Measurements from ENCODE around the gene CALHM1.
"Not testable (repeated sequence)": the region's sequence is repeated elsewhere in the genome, so short reads cannot be mapped to it uniquely, and the experiment has no call there.

CALHM1 gene

GRCh38 chr10:103458720-103459119, at the start of gene CALHM1:
Gene CALHM1, minus strand, starts transcription at chr10:103458900. Its CDS starts 149 bp downstream, at chr10:103458751.
- no peak for DNase-seq

- DNase-seq, result peak; percentile 34
Measured at GRCh38 chr10:103507235-103508191, 48.8 kb upstream of the CALHM1 start.

DNA sequence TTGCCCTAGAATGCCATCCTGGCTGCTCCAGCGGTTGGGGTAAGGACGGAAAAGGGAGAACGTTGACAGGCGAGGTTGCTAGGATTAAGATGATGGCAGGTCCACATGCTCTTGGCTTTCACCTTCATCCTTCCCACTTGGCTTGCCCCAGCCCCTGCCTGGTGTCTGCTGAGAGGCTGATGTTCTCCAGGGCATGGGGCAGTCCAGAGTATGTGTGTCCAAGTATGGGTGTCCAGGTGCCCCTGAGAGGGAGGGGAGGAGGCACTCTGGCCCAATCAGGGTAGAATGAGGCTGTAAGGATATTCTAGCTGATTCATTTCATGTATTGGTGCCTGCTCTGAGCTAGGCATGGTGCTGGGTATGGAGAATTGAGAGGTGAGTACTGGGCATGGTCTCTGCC, 47.4 kb upstream of the CALHM1 start:
- DNase-seq, result no peak

DNA sequence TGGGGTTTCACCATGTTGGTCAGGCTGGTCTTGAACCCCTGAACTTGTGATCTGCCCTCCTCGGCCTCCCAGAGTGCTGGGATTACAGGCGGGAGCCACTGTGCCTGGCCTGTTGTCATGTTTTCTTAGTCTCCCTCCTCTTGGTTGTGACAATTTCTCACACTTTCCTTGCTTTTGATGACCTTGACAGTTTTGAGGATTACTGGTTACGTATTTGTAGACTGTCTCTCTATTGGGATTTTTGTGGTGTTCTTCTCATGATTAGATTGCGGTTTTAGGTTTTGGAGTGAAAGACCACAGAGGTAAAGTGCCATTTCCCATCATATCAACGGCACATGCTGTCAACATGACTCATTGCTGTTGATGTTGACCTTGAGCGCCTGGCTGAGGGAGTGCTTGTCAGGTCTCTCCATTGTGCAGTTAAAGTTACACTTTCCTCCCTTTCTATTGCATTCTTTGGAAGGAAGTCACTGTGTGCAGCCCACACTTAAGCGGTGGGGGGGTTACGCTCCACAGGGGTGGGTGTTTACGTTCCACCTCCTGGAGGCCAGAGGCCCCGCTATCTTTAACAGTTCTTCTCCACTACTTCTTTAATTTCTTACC, 45.6 kb upstream of the CALHM1 start:
- no peak for DNase-seq

GRCh38 chr10:103503777-103504176, 45.1 kb upstream of the CALHM1 start:
- DNase-seq, result not testable (repeated sequence)

- no peak for DNase-seq
Measured at GRCh38 chr10:103502849-103503660, 44.4 kb upstream of the CALHM1 start.

DNA sequence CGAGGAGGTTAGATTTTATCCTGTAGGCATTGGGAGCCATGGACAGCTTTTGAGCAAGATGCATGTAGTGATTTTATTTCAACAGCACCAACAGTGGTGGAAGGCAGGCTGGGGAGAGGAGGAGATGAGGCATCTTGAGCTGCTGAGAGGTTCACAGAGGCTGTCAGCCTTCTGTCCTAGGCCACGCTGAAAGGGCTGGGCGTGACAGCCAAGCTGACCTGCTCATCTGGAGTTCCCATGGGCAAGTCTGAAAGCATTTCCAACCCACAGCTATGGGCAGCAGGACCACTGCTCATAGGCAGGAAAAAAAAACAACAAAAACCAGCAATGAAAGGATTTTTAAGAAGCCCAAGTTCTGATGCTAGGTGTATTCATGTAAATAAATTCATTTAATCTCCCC, 42.5 kb upstream of the CALHM1 start:
- DNase-seq, result no peak

GRCh38 chr10:103500481-103500880, 41.8 kb upstream of the CALHM1 start:
- DNase-seq, result no peak

GRCh38 chr10:103499881-103500280, 41.2 kb upstream of the CALHM1 start:
- no peak for DNase-seq

GRCh38 chr10:103498936-103499638, 40.4 kb upstream of the CALHM1 start:
- no peak for DNase-seq

DNA sequence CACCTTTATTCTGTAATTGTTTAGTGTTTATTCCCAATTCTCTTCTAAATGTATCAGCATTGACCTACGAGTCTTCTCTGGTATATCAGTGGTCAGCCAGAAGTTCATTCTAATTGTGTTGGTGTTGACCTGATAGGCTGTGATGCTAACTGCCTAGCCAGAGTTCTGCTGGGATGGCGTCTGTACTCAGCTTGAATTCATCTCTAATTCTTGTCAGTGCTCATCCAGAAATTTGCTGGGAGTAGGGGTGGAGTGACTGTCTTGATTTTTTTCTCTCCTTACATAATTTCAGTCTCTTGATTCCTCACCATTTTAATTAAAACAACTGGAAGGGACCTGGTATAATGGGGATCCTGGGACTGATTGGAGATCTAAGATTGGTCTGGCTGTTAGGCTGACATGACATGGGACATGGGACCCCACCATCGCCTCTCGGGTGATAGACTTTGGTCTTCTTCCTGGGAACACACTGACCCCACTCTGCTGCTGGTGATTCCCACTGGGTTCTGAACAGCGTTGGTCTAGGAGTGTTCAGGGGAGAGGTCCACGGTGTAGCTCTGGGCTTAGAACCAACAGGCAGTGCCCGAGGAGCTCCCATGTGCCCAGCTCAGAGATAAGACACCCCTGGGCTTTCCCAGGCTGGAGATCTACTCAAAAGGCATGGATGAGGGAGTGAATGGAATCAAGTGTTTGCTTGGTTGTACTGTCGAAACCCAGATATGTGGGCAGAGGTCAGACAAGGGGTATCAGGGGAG, 38.6 kb upstream of the CALHM1 start:
- DNase-seq, result no peak

GRCh38 chr10:103495321-103495720, 36.6 kb upstream of the CALHM1 start:
- no peak for DNase-seq

GRCh38 chr10:103493916-103494877, 35.5 kb upstream of the CALHM1 start:
- peak; percentile 3 for DNase-seq

DNA sequence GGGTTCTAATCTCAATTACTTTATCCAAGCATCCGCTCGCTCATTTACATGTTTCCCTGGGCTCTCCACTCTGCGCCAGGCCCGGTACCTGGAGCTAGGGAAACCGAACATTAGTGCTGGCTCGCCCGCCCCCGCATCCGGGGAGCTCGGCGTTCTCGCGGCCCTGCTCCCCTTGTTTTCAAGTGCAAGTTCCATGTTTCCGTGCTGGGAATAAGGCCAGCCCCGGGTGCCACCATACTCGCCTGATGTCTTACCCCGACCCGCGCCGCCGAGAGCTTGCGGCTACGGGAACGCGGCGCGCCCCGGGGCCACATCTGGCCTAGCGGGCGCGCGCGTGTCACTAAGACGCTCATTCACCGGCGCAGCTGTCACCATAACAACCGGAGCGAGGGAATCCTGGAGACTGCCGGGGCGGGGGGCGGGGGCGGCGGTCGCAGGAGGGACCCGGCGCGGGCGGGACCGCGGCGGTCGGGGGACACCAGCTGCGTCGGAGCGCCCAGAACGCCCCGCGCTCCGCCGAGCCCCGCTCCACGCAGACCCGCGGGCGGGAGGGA, 34.7 kb upstream of the CALHM1 start, which contains the start of gene NEURL1:
TSS of gene NEURL1 (plus strand) at position 344 of the 554 bp plus-strand sequence. CDS start 683 bp downstream, outside the sequence.
- DNase-seq, result peak; percentile 5

- no peak for DNase-seq
Measured at GRCh38 chr10:103492655-103493261, 34.1 kb upstream of the CALHM1 start.

GRCh38 chr10:103491729-103492364, 33.1 kb upstream of the CALHM1 start:
- DNase-seq, result no peak

DNA sequence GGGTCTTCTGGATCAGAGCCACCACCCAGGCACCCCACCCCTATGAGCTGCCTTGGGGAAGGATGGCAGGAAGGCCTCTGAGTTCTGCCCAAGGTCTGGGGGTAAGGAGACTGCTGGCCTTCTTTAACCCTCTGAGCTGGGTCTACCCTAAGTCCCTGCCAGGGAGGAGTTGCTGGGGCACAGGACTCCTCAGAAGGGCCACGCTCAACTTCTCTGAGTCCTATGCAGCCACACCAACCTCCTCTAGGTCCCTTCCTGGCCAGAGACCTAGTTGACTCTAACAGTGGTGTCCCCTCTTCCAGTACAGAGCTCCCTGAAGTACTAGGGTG, 32.2 kb upstream of the CALHM1 start:
- DNase-seq, result no peak

DNA sequence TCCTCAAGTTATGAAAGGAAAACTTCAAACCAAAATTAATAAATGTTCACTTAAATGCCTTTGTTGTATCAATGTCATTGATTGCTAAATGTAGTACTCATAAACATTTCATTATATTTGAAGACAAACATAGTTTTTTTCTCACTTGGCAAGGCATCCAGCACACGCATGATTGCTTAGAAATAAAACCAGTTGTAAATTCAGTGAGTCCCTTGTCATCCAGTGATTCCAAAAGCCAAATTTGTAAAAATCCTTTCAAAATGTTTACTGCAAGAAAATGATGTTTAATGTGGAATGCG, 28.7 kb upstream of the CALHM1 start:
- no peak for DNase-seq

- DNase-seq, result not testable (repeated sequence)
Measured at GRCh38 chr10:103486635-103487409, 28.1 kb upstream of the CALHM1 start.
